ENCODE data around the gene ANXA9. TPM values are rescaled to one million over a fixed set of nuclear protein-coding genes. Genes with fewer than 3 reads are reported as not detected.

ANXA9 gene
- total and polyA plus RNA-seq, 7 experiments from 2014 or later: 0.17 to 0.38 TPM; not detected in 5

- no peaks in the 10 kb centered on the region for H3K4me1 ChIP-seq (ENCODE audit: control insufficient read depth in 2 of 2, insufficient read depth in 2 of 2, low read length in 2 of 2)
- POLR2A ChIA-PET: interaction anchor here (1.1 to 3.1 kb wide), 5 partner anchors 10 to 21 kb away, joined by 3 to 7 read pairs (median 4); partner anchors contain the start of gene C1orf56
- ATAC-seq: no peak
- Mint-ChIP-seq H3K4me1 (peaks cover 5 to 33% (median 17%) of the 10 kb centered on the region in 7 donors), H3K9me3 (no peaks in the 10 kb centered on the region), H3K4me3 (no peak overlapping the region), H3K27me3 (no peaks in the 10 kb centered on the region), H3K36me3 (peaks cover 15 to 34% (median 20%) of the 10 kb centered on the region in 5 donors), H3K27ac (peak overlapping the region in 8 of 9 donors; percentile 34 to 82 (median 64))
- H3K9me3 ChIP-seq (ENCODE audit: control insufficient read depth in 2 of 3, low read length in 3 of 3): no peaks in the 10 kb centered on the region
- no peak for DNase-seq
- H3K27ac ChIP-seq (ENCODE audit: low read depth, low read length): no peak overlapping the region
- CTCF ChIA-PET: interaction anchor here (0.5 to 1.3 kb wide), 4 partner anchors 13 to 63 kb away, joined by 3 to 5 read pairs (median 4); partner anchors contain the start of gene MLLT11
- H3K4me3 ChIP-seq (ENCODE audit: low read length): no peak overlapping the region
- H3K36me3 ChIP-seq (ENCODE audit: control insufficient read depth in 2 of 3, insufficient read depth in 3 of 3, low read length in 3 of 3): peaks cover 0 to 23% (median 8%) of the 10 kb centered on the region in 3 experiments
- intact Hi-C loops (cut with micrococcal nuclease): no loop called here
- no peaks in the 10 kb centered on the region for H3K27me3 ChIP-seq (ENCODE audit: control insufficient read depth in 2 of 2, insufficient read depth in 2 of 2, low read length in 2 of 2)
Observed at GRCh38 chr1:151037032-151037431, 54.9 kb downstream of the ANXA9 start.

DNA sequence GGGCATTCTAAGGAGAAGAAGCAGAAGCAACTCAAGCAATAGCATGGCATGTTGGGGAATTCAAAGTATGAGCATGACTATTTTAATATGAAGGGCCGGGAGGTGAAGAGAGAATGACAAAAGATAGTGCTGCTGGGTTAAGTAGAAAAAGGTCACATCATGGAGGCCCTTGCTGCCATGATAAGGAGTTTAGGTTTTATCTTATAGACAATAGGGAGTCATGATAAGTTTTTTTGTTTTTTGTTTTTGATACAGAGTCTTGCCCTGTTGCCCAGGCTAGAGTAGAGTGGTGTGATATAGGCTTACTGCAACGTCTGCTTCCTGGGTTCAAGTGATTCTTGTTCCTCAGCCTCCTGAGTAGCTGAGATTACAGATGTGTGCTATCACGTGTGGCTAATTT is 57.4 kb downstream of the ANXA9 start:
- peaks cover 15 to 49% (median 24%) of the 10 kb centered on the region in 7 donors for H3K4me1 Mint-ChIP-seq
- POLR2A ChIA-PET: interaction anchor here (0.6 to 2.7 kb wide), 3 partner anchors 9 to 15 kb away, joined by 3 to 9 read pairs (median 6); partner anchors contain the start of gene C1orf56

GRCh38 chr1:151043163-151043562 is 61.1 kb downstream of the ANXA9 start:
- peak in 1 of 9 donors; percentile 10 for DNase-seq

More for the DNA sequence above, 57.4 kb downstream of the ANXA9 start:
- ATAC-seq (no peak), DNase-seq (no peak)
- peaks cover 0 to 9% (median 2%) of the 10 kb centered on the region in 3 experiments for H3K36me3 ChIP-seq (ENCODE audit: control insufficient read depth in 2 of 3, insufficient read depth in 3 of 3, low read length in 3 of 3)
- CTCF ChIA-PET: no interaction called here
- Mint-ChIP-seq H3K36me3 (peaks cover 9 to 29% (median 21%) of the 10 kb centered on the region in 5 donors), H3K27ac (peak overlapping the region in 1 of 9 donors; percentile 34), H3K27me3 (no peaks in the 10 kb centered on the region), H3K9me3 (no peaks in the 10 kb centered on the region), H3K4me3 (no peak overlapping the region)
- no peak overlapping the region for H3K4me3 ChIP-seq (ENCODE audit: low read length)
- intact Hi-C loops (cut with micrococcal nuclease): no loop called here
- H3K27me3 ChIP-seq (ENCODE audit: control insufficient read depth in 2 of 2, insufficient read depth in 2 of 2, low read length in 2 of 2): no peaks in the 10 kb centered on the region
- no peak overlapping the region for H3K27ac ChIP-seq (ENCODE audit: low read depth, low read length)
- no peaks in the 10 kb centered on the region for H3K9me3 ChIP-seq (ENCODE audit: control insufficient read depth in 2 of 3, low read length in 3 of 3)
- H3K4me1 ChIP-seq (ENCODE audit: control insufficient read depth in 2 of 2, insufficient read depth in 2 of 2, low read length in 2 of 2): peaks cover 0 to 3% of the 10 kb centered on the region in 2 donors

More at GRCh38 chr1:151043163-151043562, 61.1 kb downstream of the ANXA9 start:
- Histone ChIP-seq H3K9me3 (ENCODE audit: control insufficient read depth in 2 of 3, low read length in 3 of 3) (no peaks in the 10 kb centered on the region), H3K36me3 (ENCODE audit: control insufficient read depth in 2 of 3, insufficient read depth in 3 of 3, low read length in 3 of 3) (no peaks in the 10 kb centered on the region), H3K4me1 (ENCODE audit: control insufficient read depth in 2 of 2, insufficient read depth in 2 of 2, low read length in 2 of 2) (peaks cover 5 to 17% of the 10 kb centered on the region in 2 donors), H3K27me3 (ENCODE audit: control insufficient read depth in 2 of 2, insufficient read depth in 2 of 2, low read length in 2 of 2) (no peaks in the 10 kb centered on the region), H3K27ac (ENCODE audit: low read depth, low read length) (no peak overlapping the region), H3K4me3 (ENCODE audit: low read length) (no peak overlapping the region)
- Mint-ChIP-seq H3K4me1 (peaks cover 22 to 51% (median 35%) of the 10 kb centered on the region in 7 donors), H3K27ac (peak overlapping the region in 6 of 9 donors; percentile 6 to 76 (median 48)), H3K36me3 (peaks cover 3 to 19% (median 8%) of the 10 kb centered on the region in 5 donors), H3K9me3 (no peaks in the 10 kb centered on the region), H3K27me3 (no peaks in the 10 kb centered on the region), H3K4me3 (no peak overlapping the region)
- intact Hi-C loops (cut with micrococcal nuclease): no loop called here
- no peak for ATAC-seq
- CTCF ChIA-PET: interaction anchor here (0.6 to 2.9 kb wide), 6 partner anchors 10 to 73 kb away, joined by 3 to 17 read pairs (median 4); partner anchors contain the start of gene CDC42SE1
- POLR2A ChIA-PET: interaction anchor here (0.6 to 12.0 kb wide), 7 partner anchors 12 to 121 kb away, joined by 3 to 253 read pairs (median 4); partner anchors contain the start of genes CDC42SE1 and MLLT11

Other genes with a start within 250 kb of the ANXA9 start
- 1,000 to 10,000 TPM in 1 of 5 experiments, 100 to 1,000 TPM in 3, 10 to 100 TPM in 1; 91.1 to 1,020 (median 106) TPM for gene CTSS, start 216.5 kb upstream of the ANXA9 start, total RNA-seq
- gene CTSS, start 216.5 kb upstream of the ANXA9 start, polyA plus RNA-seq: 100 to 1,000 TPM; 102 to 131 TPM
- gene CTSK, start 174.0 kb upstream of the ANXA9 start, total RNA-seq: 10 to 100 TPM in 2 of 5 experiments, 1 to 10 TPM in 3; 3.7 to 13.7 (median 6.9) TPM
- gene CTSK, start 174.0 kb upstream of the ANXA9 start, polyA plus RNA-seq: under 1 TPM; 0.31 TPM
- gene ARNT, start 105.7 kb upstream of the ANXA9 start, total RNA-seq: 10 to 100 TPM; 29.4 to 48.4 (median 38.3) TPM
- 10 to 100 TPM; 21.3 to 31.4 TPM for gene ARNT, start 105.7 kb upstream of the ANXA9 start, polyA plus RNA-seq
- not detected for gene CTXND2, start 95.2 kb upstream of the ANXA9 start, total RNA-seq
- gene CTXND2, start 95.2 kb upstream of the ANXA9 start, polyA plus RNA-seq: not detected
- 10 to 100 TPM; 57.3 to 94.9 (median 61.7) TPM for gene SETDB1, start 55.9 kb upstream of the ANXA9 start, total RNA-seq
- gene SETDB1, start 55.9 kb upstream of the ANXA9 start, polyA plus RNA-seq: 10 to 100 TPM; 13.4 to 16.7 TPM
- 100 to 1,000 TPM; 101 to 169 (median 136) TPM for gene CERS2, start 7.5 kb upstream of the ANXA9 start, total RNA-seq
- 100 to 1,000 TPM; 109 to 179 TPM for gene CERS2, start 7.5 kb upstream of the ANXA9 start, polyA plus RNA-seq
- gene MINDY1, start 24.6 kb downstream of the ANXA9 start, total RNA-seq: 10 to 100 TPM; 24.6 to 53.4 (median 29.9) TPM
- gene MINDY1, start 24.6 kb downstream of the ANXA9 start, polyA plus RNA-seq: 10 to 100 TPM; 12.8 to 33.1 TPM
- gene PRUNE1, start 26.2 kb downstream of the ANXA9 start, total RNA-seq: 10 to 100 TPM; 13.3 to 41.8 (median 17.2) TPM
- 10 to 100 TPM; 54.6 to 68.8 TPM for gene PRUNE1, start 26.2 kb downstream of the ANXA9 start, polyA plus RNA-seq
- gene BNIPL, start 54.3 kb downstream of the ANXA9 start, total RNA-seq: 1 to 10 TPM in 4 of 5 experiments, under 1 TPM in 1; 0.37 to 9.4 (median 1.9) TPM
- gene BNIPL, start 54.3 kb downstream of the ANXA9 start, polyA plus RNA-seq: under 1 TPM; 0.08 to 0.17 TPM
- gene C1orf56, start 65.5 kb downstream of the ANXA9 start, total RNA-seq: 1 to 10 TPM in 2 of 5 experiments, under 1 TPM in 3; 0.64 to 3.2 (median 0.82) TPM
- 1 to 10 TPM; 3.5 to 4.3 TPM for gene C1orf56, start 65.5 kb downstream of the ANXA9 start, polyA plus RNA-seq
- 100 to 1,000 TPM; 362 to 516 (median 425) TPM for gene CDC42SE1, start 77.3 kb downstream of the ANXA9 start, total RNA-seq
- 100 to 1,000 TPM in 1 of 2 donors, 10 to 100 TPM in 1; 85.6 to 111 TPM for gene CDC42SE1, start 77.3 kb downstream of the ANXA9 start, polyA plus RNA-seq
- gene MLLT11, start 78.1 kb downstream of the ANXA9 start, total RNA-seq: 1 to 10 TPM; 3.3 to 6.0 (median 4.6) TPM
- gene MLLT11, start 78.1 kb downstream of the ANXA9 start, polyA plus RNA-seq: 1 to 10 TPM; 3.7 to 4.8 TPM
- gene GABPB2, start 88.5 kb downstream of the ANXA9 start, total RNA-seq: 10 to 100 TPM; 13.7 to 42.2 (median 32.2) TPM
- gene GABPB2, start 88.5 kb downstream of the ANXA9 start, polyA plus RNA-seq: 10 to 100 TPM in 1 of 2 donors, 1 to 10 TPM in 1; 9.6 to 17.8 TPM
- gene SEMA6C, start 164.3 kb downstream of the ANXA9 start, total RNA-seq: 10 to 100 TPM in 2 of 5 experiments, 1 to 10 TPM in 3; 2.5 to 12.4 (median 4.7) TPM
- 1 to 10 TPM in 1 of 2 donors, under 1 TPM in 1; 0.56 to 2.6 TPM for gene SEMA6C, start 164.3 kb downstream of the ANXA9 start, polyA plus RNA-seq
- 10 to 100 TPM in 4 of 5 experiments, 1 to 10 TPM in 1; 3.1 to 59.4 (median 37.6) TPM for gene TNFAIP8L2, start 174.4 kb downstream of the ANXA9 start, total RNA-seq
- 10 to 100 TPM; 17.1 to 77.3 TPM for gene TNFAIP8L2, start 174.4 kb downstream of the ANXA9 start, polyA plus RNA-seq
- gene LYSMD1, start 183.6 kb downstream of the ANXA9 start, total RNA-seq: 1 to 10 TPM; 1.4 to 3.3 (median 2.3) TPM
- under 1 TPM; 0.35 to 0.48 TPM for gene LYSMD1, start 183.6 kb downstream of the ANXA9 start, polyA plus RNA-seq
- gene SCNM1, start 183.9 kb downstream of the ANXA9 start, total RNA-seq: 10 to 100 TPM; 37.1 to 73.1 (median 57.1) TPM
- gene SCNM1, start 183.9 kb downstream of the ANXA9 start, polyA plus RNA-seq: 10 to 100 TPM; 68.1 to 72.3 TPM
- gene TMOD4, start 193.7 kb downstream of the ANXA9 start, total RNA-seq: 1 to 10 TPM; 2.5 to 5.4 (median 4.4) TPM
- gene TMOD4, start 193.7 kb downstream of the ANXA9 start, polyA plus RNA-seq: under 1 TPM in 1 of 2 donors, not detected in 1; 0.73 TPM
- 10 to 100 TPM; 35.1 to 82.0 (median 63.9) TPM for gene VPS72, start 207.9 kb downstream of the ANXA9 start, total RNA-seq
- gene VPS72, start 207.9 kb downstream of the ANXA9 start, polyA plus RNA-seq: 10 to 100 TPM; 63.4 to 85.3 TPM
- 10 to 100 TPM; 56.9 to 76.5 (median 59.5) TPM for gene PIP5K1A, start 216.3 kb downstream of the ANXA9 start, total RNA-seq
- gene PIP5K1A, start 216.3 kb downstream of the ANXA9 start, polyA plus RNA-seq: 10 to 100 TPM; 11.7 to 23.1 TPM